Stimulated activated CD8-positive, alpha-beta memory T cell treated with anti-CD3 and anti-CD28 coated beads, Interleukin-15, amount 100 ng/mL, for 4 hours (primary cell): Measurements from ENCODE around the gene DUS3L.
"Not testable (repeated sequence)": the region's sequence is repeated elsewhere in the genome, so short reads cannot be mapped to it uniquely, and the experiment has no call there.

Experiments used
- DNase-seq, 2 donors: peaks; one replicate each; pipeline ENCODE4 v3.0.0-alpha.2; 2020; ENCODE audit warnings: low read depth in 2 of 2

DUS3L gene

GRCh38 chr19:5772416-5772815 lies 18.5 kb downstream of the DUS3L start:
- no peak for DNase-seq

- no peak for DNase-seq
Measured at GRCh38 chr19:5767949-5768348, 23.0 kb downstream of the DUS3L start.

GRCh38 chr19:5765220-5765619 lies 25.7 kb downstream of the DUS3L start:
- DNase-seq = no peak

- no peak for DNase-seq
Measured at GRCh38 chr19:5762608-5763217, 28.2 kb downstream of the DUS3L start.

GRCh38 chr19:5753743-5754142 lies 37.2 kb downstream of the DUS3L start:
- no peak for DNase-seq

- no peak for DNase-seq
Measured at GRCh38 chr19:5751709-5752108, 39.3 kb downstream of the DUS3L start.

GRCh38 chr19:5749505-5749904 lies 41.5 kb downstream of the DUS3L start:
- DNase-seq = no peak

GRCh38 chr19:5748920-5749319 lies 42.0 kb downstream of the DUS3L start:
- DNase-seq = not testable (repeated sequence)

- not testable (repeated sequence) for DNase-seq
Measured at GRCh38 chr19:5744999-5745398, 46.0 kb downstream of the DUS3L start.

GRCh38 chr19:5743630-5744029 lies 47.3 kb downstream of the DUS3L start:
- no peak for DNase-seq

GRCh38 chr19:5742051-5742450 lies 48.9 kb downstream of the DUS3L start:
- no peak for DNase-seq

GRCh38 chr19:5738423-5738822 lies 52.5 kb downstream of the DUS3L start:
- no peak for DNase-seq
